Endothelial cell of umbilical vein (primary cell): ENCODE measurements around the gene ECE2. TPM values are rescaled to one million over a fixed set of nuclear protein-coding genes. Genes with fewer than 3 reads are reported as not detected.

Experiments
- BruUV-seq: library from RNA; stranded (reverse); fragments of 400-500 nt; replicated peaks from 2 replicates; lab custom pipeline; 2021; lab: Mats Ljungman, UMichigan
- CTCF ChIA-PET: fragments of 300-600, 350-600 bp; sonication (Branson Sonifier 250); formaldehyde crosslinking; loops from one replicate; lab custom pipeline; 2021; ENCODE audit warnings: antibody characterized with exemption, inconsistent platforms; lab: Charles Lee
- POLR2A ChIA-PET: fragments of 300-600, 350-600 bp; sonication (Branson Sonifier 250); formaldehyde crosslinking; loops from one replicate; lab custom pipeline; 2021; ENCODE audit warnings: antibody characterized with exemption, inconsistent platforms; lab: Charles Lee
- DNase-seq: peaks from one replicate; pipeline ENCODE4 v3.0.0-alpha.2; 2011; ENCODE audit warnings: low read depth, low spot score
- FAIRE-seq: peaks from 2 replicates; lab custom pipeline; 2011; peaks lifted over from hg19 to GRCh38; lab: Jason Lieb, UNC
- H2AFZ ChIP-seq: 2 replicates; pipeline ENCODE4 v1.6.0; 2012; ENCODE audit warnings: low read depth, low read length, control low read depth, inconsistent platforms
- H3K27ac ChIP-seq: 2 replicates; pipeline ENCODE4 v1.5.1; 2011; ENCODE audit warnings: low read depth, mild to moderate bottlenecking, control low read depth, low read length, moderate library complexity; ENCODE audit not compliant: insufficient read depth
- H3K27me3 ChIP-seq, 2 experiments: 2 replicates each; pipeline versions ENCODE4 v1.6.0 to v1.6.1; 2011; ENCODE audit warnings: low read length in 2 of 2, mixed read lengths in 1 of 2; ENCODE audit not compliant: control insufficient read depth in 2 of 2, insufficient read depth in 2 of 2
- H3K36me3 ChIP-seq, 2 experiments: 2 replicates in 1 of 2; 3 replicates in 1 of 2; pipeline ENCODE4 v1.5.1; 2011; ENCODE audit warnings: low read length in 2 of 2, mild to moderate bottlenecking in 1 of 2, moderate library complexity in 1 of 2; ENCODE audit not compliant: control insufficient read depth in 2 of 2, insufficient read depth in 2 of 2; ENCODE audit errors: extremely low read depth in 1 of 2
- H3K4me1 ChIP-seq: 3 replicates; pipeline ENCODE4 v1.5.1; 2011; ENCODE audit warnings: mild to moderate bottlenecking, low read length; ENCODE audit not compliant: control insufficient read depth, insufficient read depth; ENCODE audit errors: extremely low read depth
- H3K4me2 ChIP-seq: 2 replicates; pipeline ENCODE4 v1.6.1; 2011; ENCODE audit warnings: low read length, control low read depth, mixed read lengths; ENCODE audit not compliant: insufficient read depth
- H3K4me3 ChIP-seq, 3 experiments: fragments of 200-600 bp in 1 of 3; sonication (generic), shearing (Covaris generic) in 1 of 3; replicated peaks in 1 of 3; 2 replicates each; pipeline ENCODE4 v1.5.1; 2011 to 2016; ENCODE audit warnings: control low read depth in 3 of 3, low read length in 3 of 3, mild to moderate bottlenecking in 2 of 3, inconsistent platforms in 1 of 3, low read depth in 1 of 3, moderate library complexity in 1 of 3; ENCODE audit not compliant: insufficient read depth in 1 of 3
- H3K79me2 ChIP-seq: 2 replicates; pipeline ENCODE4 v1.6.0; 2012; ENCODE audit warnings: low read length, inconsistent platforms; ENCODE audit not compliant: control insufficient read depth, insufficient read depth
- H3K9ac ChIP-seq: replicated peaks from 2 replicates; pipeline ENCODE3; 2011; ENCODE audit warnings: low read length, control low read depth; ENCODE audit not compliant: insufficient read depth; ENCODE audit errors: extremely low read depth
- H3K9me1 ChIP-seq: replicated peaks from 3 replicates; pipeline ENCODE4 v1.6.0; 2011; ENCODE audit warnings: mild to moderate bottlenecking, low read length; ENCODE audit not compliant: control insufficient read depth, insufficient read depth; ENCODE audit errors: extremely low read depth
- H3K9me3 ChIP-seq: replicated peaks from 2 replicates; pipeline ENCODE4 v1.5.1; 2012; ENCODE audit warnings: low read length, inconsistent platforms; ENCODE audit not compliant: control insufficient read depth, insufficient read depth
- H4K20me1 ChIP-seq: replicated peaks from 2 replicates; pipeline ENCODE3; 2011; ENCODE audit warnings: mild to moderate bottlenecking, low read length; ENCODE audit not compliant: control insufficient read depth, insufficient read depth; ENCODE audit errors: extremely low read depth
- CTCF ChIP-seq, 2 donors: IDR thresholded peaks; 1 replicate in 1 of 2; 2 replicates in 1 of 2; pipeline ENCODE4 v1.5.1; 2011; ENCODE audit warnings: low read length in 2 of 2, mild to moderate bottlenecking in 2 of 2, moderate library complexity in 2 of 2, control low read depth in 1 of 2, inconsistent platforms in 1 of 2, low read depth in 1 of 2; ENCODE audit not compliant: insufficient read depth in 1 of 2; ENCODE audit errors: extremely low read depth in 1 of 2
- EZH2 ChIP-seq: IDR thresholded peaks from 2 replicates; pipeline ENCODE4 v1.6.1; 2012; ENCODE audit warnings: borderline replicate concordance, low read depth, mild to moderate bottlenecking, moderate library complexity, low read length, inconsistent platforms; ENCODE audit not compliant: severe bottlenecking
- FOS ChIP-seq: IDR thresholded peaks from 2 replicates; pipeline ENCODE4 v1.6.1; 2011; ENCODE audit warnings: mild to moderate bottlenecking, low read length, moderate library complexity, borderline replicate concordance; ENCODE audit not compliant: insufficient read depth
- GATA2 ChIP-seq: IDR thresholded peaks from 2 replicates; pipeline ENCODE4 v1.7.0; 2011; ENCODE audit warnings: low read depth, mild to moderate bottlenecking, moderate library complexity, mixed read lengths, low read length; ENCODE audit not compliant: insufficient read length, insufficient read depth
- JUN ChIP-seq: IDR thresholded peaks from 2 replicates; pipeline ENCODE4 v1.6.1; 2011; ENCODE audit warnings: borderline replicate concordance, low read depth; ENCODE audit not compliant: insufficient read length, insufficient read depth
- MYC ChIP-seq: IDR thresholded peaks from one replicate; pipeline ENCODE4 v1.6.1; 2011; ENCODE audit warnings: mild to moderate bottlenecking, low read depth, low read length
- POLR2A ChIP-seq: IDR thresholded peaks from 2 replicates; pipeline ENCODE4 v1.6.1; 2012; ENCODE audit warnings: low read depth, mild to moderate bottlenecking, control low read depth, low read length
- POLR2AphosphoS5 ChIP-seq: IDR thresholded peaks from 2 replicates; pipeline ENCODE4 v1.6.1; 2012; ENCODE audit warnings: low read depth, mild to moderate bottlenecking, control low read depth, low read length, moderate library complexity; ENCODE audit not compliant: insufficient read depth
- dilution Hi-C: fragments of 300-500 bp; cut with MboI; formaldehyde crosslinking; loops from one replicate; pipeline ENCODE4 v1.15.0; 2019; ENCODE audit warnings: low sequenced_read_pairs; ENCODE audit not compliant: extremely low pct_ligation_motif_present
- intact Hi-C: fragments of 100-400 bp; cut with micrococcal nuclease; formaldehyde crosslinking; loops from one replicate; pipeline ENCODE4 v1.10.0; 2022
- polyA plus RNA-seq, 4 experiments: library from polyadenylated mRNA; depleted of rRNA in 3 of 4; stranded (reverse) in 3 of 4; unstranded in 1 of 4; fragments of >200 nt; gene quantifications; 2 replicates each; pipeline versions ENCODE4 v1.2.1 to v1.2.3, GENCODE V29; 2011 to 2012; ENCODE audit warnings: missing spikeins in 1 of 4
- total RNA-seq: library from RNA; stranded (reverse); gene quantifications from 2 replicates; pipeline ENCODE4 v1.2.3, GENCODE V29; 2021
- TF ChIP-seq, protein P1 (sequence below): IDR thresholded peaks from 2 replicates; pipeline ENCODE4 v1.6.1; 2011; ENCODE audit not compliant: insufficient read depth, insufficient read length

Gene ECE2
- total and polyA plus RNA-seq, 2 donors (not counting 3 experiments of a cell fraction or from before 2014, with no cell fraction given), result not detected

DNA sequence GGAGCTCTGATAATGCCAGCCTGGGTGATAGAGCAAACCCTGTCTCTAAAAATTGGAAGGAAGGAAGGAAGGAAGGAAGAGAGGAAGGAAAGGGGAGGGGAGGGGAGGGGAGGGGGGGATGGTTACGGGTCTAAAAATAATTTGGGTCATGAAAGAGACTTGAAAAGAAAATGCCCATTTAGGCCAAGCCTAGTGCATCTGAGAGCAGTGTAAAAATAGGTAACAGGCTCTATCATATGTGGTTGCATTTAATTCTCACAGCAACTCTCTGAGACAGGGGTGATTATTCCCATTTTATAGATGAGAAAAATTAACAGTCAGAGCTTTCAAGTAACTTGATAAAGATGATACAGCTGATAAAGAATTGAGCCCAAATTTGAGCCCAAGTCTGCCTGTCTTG is 3.6 kb upstream of the ECE2 start:
- Histone ChIP-seq H3K27me3 (peaks cover 22 to 25% of the 10 kb centered on the region in 2 experiments), H3K9ac (no peak overlapping the region), H3K27ac (no peak overlapping the region), H2AFZ (no peak overlapping the region), H3K9me3 (no peaks in the 10 kb centered on the region), H3K4me2 (no peak overlapping the region), H4K20me1 (no peaks in the 10 kb centered on the region), H3K4me1 (no peaks in the 10 kb centered on the region), H3K79me2 (no peaks in the 10 kb centered on the region), H3K4me3 (no peak overlapping the region), H3K36me3 (no peaks in the 10 kb centered on the region), H3K9me1 (no peaks in the 10 kb centered on the region)
- intact Hi-C loops (no loop called here), dilution Hi-C loops (no loop called here)
- ChIA-PET POLR2A (interaction anchor here (0.5 kb wide), 1 partner anchor 388 kb away, joined by 3 read pairs; no protein-coding TSS in a partner anchor), CTCF (interaction anchor here (1.6 kb wide), 1 partner anchor 45 kb away, joined by 6 read pairs; no protein-coding TSS in a partner anchor)
- no peak for TF ChIP-seq GATA2
- no peak for TF ChIP-seq FOS
- no peak for TF ChIP-seq POLR2AphosphoS5
- no peak for TF ChIP-seq EZH2
- TF ChIP-seq, protein P1, sequence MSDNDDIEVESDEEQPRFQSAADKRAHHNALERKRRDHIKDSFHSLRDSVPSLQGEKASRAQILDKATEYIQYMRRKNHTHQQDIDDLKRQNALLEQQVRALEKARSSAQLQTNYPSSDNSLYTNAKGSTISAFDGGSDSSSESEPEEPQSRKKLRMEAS, result no peak
- no peak for TF ChIP-seq POLR2A
- TF ChIP-seq JUN, result no peak
- TF ChIP-seq CTCF (IDR thresholded peaks at IDR 0.05; ENCODE audit: extremely low read depth in 1 of 2, insufficient read depth in 1 of 2, low read depth in 1 of 2, low read length in 2 of 2), result no peak
- TF ChIP-seq MYC, result no peak
- FAIRE-seq (no peak), DNase-seq (no peak)
- BruUV-seq, result no TSS peak
